HG03135 (cell line): ENCODE data around the gene CALML5.

Experiments used
- ATAC-seq: cut with Tn5 transposase; IDR thresholded peaks from one replicate; pipeline ENCODE4 v1.9.1; 2021; ENCODE audit warnings: mild to moderate bottlenecking, moderate library complexity; ENCODE audit not compliant: unreplicated experiment

CALML5 gene

DNA sequence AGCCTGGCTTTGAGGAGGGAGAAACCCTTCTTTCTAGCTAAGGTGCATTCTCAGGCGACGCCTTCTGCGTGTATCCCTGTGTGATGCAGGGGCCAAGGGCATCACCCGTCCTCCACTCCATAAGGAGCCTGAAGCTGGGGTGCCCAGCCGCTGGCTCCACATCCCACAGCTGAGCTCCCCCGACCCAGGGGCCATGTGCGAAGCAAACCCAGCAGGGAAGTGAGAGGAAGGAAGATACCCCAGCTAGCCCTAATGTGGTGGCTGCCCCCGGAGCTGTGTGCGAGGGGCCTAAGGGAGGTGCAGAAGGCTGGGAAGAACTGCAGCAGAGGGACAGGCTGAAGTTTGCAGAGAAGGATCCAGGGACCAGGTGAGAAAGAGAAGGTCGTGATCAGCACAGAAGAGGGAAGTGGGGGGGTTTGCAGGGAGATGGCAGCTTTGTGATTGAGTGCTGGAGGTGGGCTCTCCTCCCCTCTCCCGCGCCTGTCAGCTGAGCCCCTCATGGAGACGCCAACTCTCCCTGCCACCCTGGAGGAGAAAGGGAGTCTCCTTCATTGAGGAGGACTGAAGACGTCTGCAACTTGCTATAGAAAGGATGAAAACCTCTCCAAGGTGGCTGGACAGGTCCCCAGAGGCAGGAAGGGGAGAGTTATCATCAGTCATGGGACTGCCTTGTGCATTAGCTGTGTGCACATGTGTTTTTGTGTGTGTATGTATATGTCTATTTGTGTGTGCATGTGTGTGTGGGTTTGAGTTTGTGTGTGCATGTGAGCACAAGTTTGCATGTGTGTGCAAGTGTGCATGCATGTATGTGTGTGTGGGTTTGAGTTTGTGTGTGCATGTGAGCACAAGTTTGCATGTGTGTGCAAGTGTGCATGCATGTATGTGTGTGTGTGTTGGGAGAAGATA lies 3.5 kb upstream of the CALML5 start:
- ATAC-seq, result no peak

DNA sequence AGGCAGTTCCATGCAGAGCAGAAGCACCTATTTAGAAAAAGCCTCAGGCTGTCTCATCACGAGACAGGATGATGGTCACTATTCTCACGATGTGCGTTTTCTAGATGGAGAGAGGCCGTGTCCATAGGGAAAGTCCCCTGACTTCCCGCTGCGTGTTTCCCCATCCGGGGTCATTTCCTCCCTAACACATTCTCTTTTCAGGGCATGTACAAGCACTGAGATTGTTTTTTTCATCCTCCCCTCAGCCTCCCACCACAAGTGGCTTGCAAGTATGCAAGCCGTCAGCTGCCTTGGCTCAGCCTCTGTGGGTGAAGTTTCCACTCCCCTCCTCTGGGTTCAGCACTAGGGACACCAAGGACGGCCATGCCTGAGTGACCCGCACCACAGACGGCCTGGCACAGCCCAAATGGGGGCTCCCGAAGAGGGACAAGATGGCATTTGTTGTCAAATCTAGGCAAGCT lies 2.7 kb upstream of the CALML5 start:
- ATAC-seq, result no peak

DNA sequence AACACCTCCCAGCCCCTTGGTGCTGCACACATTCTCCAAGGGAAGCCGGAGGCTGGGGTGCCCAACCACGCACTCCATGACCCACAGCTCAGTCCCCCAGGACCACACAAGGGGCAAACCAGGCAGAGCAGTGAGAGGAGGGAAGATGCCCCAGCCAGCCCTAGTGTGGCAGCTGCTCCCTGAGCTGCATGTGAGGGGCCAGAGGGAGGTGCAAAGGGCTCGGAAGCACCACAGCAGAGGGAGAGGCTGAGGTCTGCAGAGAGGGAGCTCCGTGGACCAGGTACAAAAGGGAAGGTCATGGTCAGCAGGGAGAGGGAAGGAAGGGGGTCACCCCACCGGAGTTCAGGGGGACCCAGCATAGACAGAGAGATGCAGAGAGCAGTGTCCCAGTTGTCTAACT lies 1.5 kb upstream of the CALML5 start:
- no peak for ATAC-seq

DNA sequence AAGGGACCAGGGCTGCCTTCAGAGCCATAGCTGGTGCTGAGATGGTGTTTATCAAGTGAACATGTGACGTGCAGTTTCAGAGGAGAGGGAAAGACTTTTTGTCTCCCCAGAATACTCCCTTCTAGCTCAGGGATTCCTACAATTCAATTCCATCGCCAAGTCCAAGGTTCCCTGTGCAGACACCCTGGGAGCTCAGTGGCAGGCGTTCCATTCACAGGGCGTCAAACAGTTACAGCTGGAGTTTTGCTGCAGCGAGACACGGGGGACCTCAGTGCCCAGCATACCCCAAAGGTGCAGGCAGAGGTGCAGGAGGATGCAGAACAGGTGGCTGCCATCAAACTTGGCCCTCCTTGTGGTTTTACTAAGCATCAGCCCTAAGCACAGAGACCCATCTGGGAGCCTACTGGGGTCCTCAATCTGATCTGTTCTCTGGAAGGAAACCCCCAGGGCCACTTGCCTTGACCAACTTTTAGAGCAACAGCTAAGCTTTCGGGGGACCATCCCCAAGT lies 846 bp upstream of the CALML5 start:
- no peak for ATAC-seq

DNA sequence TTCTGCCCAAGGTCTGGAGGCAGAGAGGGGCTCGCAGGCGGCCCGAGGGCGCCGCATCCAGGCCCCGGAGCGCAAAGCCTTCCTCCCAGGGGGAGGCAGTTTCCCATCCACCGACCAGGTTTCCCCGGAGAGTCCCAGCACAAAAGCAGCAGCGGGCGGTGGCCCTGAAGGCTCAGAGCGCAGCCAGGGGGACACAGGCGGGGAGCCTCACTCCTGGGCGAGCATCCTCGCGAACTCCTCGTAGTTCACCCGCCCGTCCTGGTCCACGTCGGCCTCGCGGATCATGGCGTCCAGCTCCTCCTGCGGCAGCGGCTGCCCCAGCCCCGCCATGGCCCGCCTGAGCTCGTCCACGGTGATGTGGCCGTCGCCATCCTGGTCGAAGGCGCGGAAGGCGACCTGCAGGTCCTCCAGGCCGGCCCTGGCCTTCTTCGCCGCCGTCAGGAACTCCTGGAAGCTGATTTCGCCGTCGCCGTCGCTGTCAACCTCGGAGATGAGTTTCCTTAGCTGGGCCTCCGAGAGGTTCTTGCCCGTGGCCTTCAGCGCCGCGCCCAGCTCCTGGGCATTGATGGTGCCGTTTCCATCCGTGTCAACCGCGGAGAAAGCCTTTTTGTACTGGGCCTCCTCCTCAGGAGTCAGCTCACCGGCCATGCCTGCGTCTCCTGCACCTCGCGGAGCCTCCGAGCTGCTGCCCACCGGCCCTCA lies 428 bp downstream of the CALML5 start:
- no peak for ATAC-seq

DNA sequence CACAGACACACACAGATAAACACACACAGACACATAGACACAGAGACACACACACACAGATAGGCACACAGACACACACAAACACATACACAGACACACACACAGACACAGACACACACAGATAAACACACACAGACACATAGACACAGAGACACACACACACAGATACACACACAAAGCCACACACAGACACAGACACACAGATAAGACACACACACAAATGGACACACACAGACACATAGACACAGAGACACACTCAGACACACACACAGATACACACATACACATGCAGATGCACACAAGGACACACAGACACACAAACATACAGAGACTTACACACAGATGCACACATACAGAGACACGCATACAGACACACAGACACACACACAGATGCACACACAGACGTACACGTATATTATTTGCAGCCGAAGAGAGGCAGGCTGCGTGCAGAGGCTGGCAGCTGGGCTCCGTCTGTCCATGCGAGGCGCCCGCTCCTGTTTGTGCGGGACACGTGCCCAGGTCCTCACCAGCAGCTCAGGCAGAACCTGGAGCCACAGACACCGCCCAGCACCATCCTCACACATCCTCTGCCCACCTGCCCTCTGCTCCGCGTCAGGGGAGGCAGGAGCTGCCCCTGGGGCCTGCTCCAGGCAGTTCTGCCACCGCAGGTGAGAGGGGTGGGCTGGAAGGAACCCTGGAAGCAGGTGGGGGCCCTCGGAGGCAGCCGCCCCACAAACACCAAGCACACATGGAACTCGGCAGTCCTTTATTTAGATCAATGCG lies 1.2 kb downstream of the CALML5 start:
- no peak for ATAC-seq

DNA sequence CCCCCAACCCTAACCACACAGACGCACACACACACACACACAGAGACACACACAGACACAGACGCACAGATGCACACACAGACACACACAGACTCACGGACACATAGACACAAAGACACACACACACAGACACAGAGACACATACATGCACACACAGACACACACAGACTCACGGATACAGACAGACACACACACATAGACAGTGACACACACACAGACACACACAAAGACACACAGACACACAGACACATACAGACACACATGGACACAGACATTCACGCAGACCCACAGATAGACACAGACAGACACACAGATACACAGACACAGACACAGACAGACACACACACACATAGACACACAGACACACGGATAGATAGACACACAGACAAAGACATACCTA lies 2.1 kb downstream of the CALML5 start:
- no peak for ATAC-seq

DNA sequence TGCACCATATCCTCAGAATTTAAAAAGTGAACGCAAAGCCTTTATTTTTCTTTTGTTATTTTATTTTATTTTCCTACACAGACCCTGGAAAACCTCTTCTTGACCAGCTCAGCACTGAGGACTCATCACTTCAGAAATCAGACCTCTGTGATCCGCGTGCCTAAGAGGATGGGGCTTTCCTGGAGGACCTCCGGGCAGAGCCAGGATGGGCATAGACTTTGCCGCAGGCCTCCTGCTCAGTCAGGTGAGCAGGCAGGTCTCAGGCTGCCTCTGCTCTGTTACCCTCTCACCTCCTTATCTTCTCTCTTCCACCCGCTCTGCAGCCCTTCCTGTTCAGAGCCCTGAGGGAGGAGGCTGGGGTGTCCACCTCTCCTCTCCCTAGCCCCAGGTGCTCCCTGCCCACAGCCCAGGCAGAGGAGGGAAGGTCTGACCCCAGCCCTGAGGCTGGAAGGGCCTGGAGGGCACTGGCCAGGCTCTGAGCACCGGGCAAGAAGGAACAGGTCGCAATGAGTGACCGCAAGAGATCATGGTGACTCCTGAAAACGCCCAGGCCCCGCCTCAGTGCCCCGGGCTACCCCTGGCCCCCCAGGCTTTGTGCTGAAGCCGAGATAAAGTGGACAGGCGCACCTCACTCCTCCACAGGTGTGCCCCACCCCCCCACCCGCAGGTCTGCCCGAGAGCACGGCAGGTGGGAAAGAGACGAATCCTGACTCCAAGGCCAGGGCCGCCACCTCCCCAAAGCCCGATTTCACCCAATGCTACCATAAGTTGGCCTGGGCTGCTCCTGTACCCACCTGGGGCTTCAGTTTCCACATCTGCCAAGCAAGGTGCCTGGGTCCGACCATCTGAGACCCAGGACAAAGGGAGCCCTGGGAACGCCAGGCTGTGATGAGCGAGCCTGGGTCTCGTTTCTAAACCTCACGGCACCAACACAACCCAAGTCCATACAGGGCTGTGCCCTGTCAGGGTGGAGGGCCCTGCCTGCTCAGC lies 2.8 kb downstream of the CALML5 start:
- no peak for ATAC-seq

DNA sequence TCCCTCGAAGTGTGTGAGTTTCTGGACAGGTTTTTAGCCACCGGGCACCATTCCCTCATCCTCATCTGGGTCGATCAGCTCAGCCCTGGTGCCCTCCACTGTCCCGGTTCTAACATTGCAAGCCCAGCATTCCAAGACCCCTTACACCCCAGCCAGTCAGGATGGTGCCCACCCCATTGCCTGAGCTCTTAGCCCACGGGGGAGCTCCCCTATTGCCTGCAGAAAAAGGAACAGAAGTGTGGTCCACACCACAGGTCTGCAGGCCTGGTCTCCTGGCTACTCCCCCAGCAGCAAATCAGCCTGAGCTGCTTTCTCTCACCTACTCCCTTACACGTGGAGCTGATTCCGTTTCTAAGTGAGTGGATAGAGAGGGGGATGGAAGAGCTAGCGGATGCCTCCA lies 4.8 kb downstream of the CALML5 start:
- no peak for ATAC-seq

DNA sequence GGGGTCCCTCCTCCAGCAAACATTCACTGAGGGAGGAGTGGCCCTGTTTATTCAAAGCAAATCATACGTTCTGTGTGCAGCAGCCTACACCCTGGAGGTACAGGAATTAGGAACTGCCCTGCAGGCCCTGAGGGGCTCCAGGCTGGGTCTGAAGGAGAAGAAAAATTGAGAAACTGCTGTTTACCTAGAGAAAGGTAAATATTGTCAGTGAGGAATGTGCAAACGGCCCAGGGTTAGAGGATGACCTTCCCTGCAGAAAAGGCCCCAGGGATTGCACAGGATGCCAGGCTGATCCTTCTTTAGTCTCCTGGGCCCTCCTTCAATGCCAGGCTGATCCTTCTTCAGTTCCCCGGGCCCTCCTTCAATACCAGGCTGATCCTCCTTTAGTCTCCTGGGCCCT lies 5.7 kb downstream of the CALML5 start:
- ATAC-seq, result no peak

DNA sequence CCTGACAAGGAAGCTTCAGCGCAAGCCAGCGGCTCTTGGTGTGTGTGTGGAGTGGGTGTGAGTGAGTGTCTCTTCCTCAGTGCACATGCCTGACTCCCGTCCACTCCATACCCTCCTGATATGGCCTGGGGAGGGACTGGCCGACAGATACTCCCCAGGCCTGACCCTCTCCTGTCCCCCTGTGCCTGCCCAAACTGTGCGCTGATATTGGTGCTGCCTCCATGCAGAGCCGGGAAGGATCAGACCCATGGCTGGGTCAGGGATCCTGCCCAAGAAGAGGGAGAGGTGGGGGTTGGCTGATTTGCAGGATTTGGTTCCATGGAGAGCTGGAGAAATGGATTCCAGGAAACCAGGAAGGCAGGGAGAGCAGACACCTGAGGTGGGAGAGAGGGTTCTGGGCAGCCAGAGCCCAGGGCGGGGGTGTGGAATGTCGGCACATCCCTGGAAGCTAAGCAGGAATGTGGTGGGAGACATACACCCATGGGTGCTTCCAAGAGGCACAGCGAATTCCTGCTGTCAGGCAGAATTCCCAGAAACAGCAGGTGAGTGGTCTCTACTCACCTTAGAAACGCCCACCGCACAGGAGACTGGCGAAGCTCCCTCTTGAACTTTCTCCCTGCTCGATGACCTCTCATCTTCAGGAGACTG lies 6.3 kb downstream of the CALML5 start:
- ATAC-seq, result no peak

DNA sequence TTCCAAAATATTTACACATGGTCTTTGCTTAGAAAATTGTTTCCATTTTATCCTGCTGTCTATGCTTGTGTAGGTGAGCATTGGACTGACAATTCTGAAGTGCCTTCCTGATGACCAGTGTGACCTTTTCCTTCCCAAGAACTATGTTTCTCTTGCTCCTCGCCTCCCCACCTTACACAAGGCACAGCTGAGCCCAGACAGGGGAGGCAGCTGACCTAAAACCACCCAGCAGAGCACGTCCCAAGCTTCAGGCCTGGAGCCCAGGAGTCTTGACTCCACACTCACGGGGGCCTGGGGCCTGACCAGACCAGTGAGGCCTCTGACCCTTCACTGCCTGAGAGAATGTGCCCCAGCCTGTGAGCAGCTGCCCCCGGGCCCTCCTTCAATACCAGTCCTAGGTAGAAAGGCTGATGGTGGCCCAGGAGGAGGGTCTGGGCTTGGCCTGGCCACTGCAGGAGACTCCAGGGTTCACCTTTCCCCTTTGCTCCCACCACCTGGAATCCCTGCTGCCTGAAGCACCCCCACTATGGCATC lies 7.0 kb downstream of the CALML5 start:
- ATAC-seq, result no peak

DNA sequence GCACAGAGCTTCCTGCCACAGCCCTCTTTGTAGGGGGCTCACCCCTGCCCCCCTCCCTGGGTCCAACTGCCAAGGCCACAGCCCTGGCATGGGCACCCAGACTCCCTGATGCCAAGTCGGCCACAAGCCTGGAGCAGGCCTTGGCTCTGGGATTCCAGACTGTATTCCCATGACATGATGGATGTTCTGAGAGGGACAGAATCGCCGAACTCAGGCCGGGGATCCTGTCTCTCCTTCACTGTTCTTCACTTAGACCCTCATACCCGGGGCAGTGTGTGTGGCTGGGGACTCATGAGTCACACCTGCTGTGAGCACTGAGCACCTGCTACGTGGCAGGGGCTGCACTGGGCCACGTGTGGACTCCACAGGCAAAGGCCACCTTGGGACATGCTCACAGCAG lies 7.9 kb downstream of the CALML5 start:
- ATAC-seq, result no peak

DNA sequence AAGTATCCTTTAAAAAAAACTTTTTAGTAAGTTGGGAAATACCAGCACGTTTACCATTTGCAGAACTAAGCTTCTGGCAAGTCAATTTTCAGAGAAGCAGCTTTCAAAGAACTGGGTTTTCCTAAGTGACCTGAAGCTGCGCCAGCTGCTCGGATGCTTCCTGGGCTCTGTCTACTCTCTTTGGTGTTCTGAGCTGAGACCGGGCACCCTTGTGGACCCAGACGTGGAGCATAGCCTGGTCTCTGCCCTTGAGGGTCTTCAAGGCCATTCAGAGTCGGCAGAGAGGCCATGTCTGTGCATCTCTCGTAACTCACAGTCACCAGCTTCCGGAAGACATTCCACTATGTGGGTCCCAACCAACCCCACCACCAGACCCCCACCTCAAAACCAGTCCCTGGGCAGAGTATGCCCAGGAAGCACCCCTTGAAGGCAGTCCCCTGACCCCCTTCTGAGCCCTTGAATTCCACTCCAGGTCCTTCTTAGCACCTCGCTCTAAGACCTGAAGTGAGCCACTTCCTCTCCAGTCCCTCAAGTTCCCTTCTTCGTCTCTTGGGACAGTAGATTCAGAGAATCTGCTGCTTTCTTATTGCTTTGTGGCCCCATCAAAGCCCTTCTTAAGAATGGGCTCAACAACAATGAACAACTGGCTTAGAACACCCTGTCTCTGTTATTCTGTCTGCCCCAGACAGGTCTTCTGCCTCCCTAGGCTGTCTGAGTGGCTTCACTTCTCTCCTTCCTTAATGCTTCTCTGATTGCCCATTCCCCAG lies 8.5 kb downstream of the CALML5 start:
- no peak for ATAC-seq

DNA sequence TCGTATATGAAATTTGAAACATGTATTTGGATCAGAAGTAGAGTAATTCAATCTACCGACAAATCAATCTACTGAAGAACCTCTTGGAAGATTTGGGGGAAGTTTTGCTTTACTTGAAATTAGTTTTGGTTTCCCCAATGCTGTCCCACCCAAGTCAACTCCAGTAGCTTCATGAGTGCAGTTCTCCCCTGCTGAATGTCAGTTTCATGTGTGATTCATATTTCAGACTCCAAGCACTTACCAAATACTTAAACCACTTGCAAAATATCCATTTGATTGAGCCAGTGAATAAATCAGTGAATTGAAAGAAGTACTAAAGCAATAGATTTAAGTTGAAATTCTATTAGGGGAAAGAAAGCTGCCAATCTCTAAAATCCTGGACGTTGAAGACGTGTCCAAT lies 9.3 kb downstream of the CALML5 start:
- no peak for ATAC-seq

DNA sequence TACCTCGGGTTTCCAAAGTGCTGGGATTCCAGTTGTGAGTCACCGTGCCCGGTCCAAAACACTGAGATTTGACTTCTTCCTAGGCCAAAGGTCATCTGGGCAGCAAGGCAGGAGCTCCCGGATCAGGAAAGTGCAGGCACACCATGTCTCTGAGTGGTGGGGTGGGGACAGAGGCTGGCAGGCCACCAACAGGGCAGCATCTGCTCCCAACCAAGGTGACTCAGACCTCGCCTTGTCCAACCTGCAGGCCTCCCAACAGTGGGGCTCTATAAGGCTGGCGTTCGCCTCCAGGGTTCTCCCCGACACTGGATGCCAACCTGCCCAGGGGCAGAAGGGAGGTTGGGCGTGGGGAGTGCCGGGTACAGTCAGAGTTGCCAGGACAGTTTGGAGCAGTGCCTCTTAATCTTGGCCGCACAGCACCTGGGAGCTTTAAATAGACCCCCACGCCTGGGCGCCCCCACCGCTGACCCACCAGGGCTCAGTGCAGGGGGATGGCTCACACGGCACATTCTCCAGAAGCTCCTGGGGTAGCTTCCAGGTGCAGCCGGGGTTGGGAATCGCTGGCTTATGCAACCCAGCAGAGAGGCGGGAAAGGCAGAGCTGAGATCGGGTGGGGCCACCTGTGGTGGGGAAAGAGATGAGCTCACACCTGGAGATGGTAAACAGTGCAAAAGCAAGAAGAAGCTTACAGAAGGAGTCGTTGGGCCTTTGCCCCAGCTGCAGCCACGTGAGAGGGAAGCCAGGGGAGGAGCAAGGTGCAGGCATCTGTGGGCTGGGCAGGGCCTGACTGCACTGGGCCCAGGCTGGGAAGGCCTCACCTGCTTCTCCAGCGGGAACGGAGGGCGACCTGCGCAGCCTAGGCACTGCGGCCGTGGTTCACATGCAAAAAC lies 10.9 kb downstream of the CALML5 start:
- no peak for ATAC-seq

DNA sequence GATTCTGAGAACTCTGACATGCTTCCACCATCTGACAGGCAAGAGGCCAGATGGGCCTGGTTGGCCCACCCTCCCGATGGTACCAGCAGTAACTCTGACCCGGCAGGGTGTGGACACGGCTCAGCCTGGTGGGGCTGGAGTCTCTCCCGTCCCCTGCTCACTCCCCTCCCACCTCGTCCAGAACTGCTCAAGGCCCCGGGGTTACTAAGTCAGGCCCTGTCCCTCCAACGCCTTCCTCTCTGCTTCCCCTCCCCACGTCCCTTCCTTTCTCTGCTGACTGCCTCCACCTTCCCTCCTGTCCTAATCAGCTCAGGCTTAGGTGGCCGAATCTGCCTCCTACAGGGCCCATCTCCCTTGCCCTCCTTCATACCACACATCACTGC lies 12.5 kb downstream of the CALML5 start:
- ATAC-seq, result no peak
